ENCODE data around the gene RASA3. TPM values are rescaled to one million over a fixed set of nuclear protein-coding genes. Genes with fewer than 3 reads are reported as not detected.

Gene RASA3
- polyA plus RNA-seq, 4 donors, result 13.5 to 14.5 (median 14.2) TPM

- no peak for DNase-seq (ENCODE audit: low read depth in 4 of 4, low spot score in 3 of 4)
Measured at GRCh38 chr13:114041493-114041892, 90.9 kb downstream of the RASA3 start.

DNA sequence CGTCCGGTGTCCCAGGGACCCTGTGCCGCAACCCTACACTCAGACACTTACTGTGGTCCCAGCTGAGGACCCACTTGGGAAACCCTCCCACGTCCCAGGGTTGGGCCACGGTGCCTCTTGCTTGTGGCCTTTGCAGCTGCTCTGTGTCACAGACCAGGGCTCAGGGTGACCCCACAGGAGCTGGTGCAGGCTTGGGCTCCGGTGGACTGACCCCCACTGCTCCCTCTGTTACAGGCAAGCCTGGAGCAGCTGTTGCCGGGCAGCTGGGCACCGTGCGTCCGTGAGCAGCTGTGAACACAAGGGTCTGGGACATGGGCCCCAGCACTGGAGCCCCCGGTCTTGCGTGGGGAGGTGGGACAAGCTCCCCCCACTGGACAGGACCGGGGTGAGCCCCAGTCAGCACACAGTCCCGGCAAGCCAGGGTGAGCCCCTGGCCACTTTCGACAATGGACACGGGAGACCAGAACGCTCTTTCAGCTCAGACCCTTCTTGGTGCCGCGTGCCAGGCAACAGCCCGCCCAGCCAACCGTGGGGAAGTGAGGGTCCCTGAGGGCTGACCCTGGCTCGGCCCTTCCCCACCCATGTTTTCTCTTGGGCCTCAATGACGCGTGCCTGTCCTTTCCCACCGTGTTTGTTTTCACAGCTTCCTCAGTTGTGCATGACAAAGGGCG, 92.8 kb downstream of the RASA3 start:
- DNase-seq (ENCODE audit: low read depth in 4 of 4, low spot score in 3 of 4), result no peak

DNA sequence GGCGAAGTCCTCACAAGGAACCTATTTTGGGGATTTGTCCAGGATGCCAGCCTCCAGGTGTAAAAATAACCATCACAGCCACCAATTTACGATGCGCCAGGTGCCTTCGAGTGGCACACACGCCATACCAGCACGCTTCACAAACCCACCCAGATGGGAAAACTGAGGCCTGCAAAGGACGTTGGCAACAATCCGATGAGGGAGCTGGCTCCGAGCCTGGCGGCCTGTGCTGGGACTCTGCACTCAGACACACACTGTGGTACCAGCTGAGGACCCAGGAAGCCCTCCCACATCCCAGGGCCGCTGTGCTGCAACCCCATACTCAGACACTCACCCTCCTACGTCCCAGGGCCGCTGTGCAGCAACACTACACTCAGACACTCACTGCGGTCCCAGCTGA, 93.5 kb downstream of the RASA3 start:
- DNase-seq (ENCODE audit: low read depth in 4 of 4, low spot score in 3 of 4), result no peak

DNA sequence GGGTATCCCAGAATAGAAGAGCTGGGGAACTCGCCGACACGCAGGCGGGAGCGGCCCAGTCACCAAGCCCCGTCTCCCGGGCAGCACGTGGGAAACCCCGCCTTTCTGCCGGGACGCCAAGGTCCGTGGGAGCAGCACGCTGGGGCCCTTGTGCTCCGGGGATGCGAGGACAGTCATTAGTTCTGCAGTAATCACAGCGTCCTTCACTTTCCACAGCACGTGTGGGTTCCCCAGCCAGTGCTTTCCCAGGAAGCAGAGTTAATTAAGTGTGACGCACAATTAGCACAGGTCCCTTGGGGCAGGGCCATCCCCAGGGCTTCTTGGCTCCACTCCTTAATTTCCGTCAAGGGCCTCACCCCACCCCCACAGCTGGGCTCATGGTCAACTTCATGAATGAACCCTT, 94.2 kb downstream of the RASA3 start:
- DNase-seq (ENCODE audit: low read depth in 4 of 4, low spot score in 3 of 4), result no peak

GRCh38 chr13:114037674-114038073, 94.7 kb downstream of the RASA3 start:
- DNase-seq (ENCODE audit: low read depth in 4 of 4, low spot score in 3 of 4), result no peak

DNA sequence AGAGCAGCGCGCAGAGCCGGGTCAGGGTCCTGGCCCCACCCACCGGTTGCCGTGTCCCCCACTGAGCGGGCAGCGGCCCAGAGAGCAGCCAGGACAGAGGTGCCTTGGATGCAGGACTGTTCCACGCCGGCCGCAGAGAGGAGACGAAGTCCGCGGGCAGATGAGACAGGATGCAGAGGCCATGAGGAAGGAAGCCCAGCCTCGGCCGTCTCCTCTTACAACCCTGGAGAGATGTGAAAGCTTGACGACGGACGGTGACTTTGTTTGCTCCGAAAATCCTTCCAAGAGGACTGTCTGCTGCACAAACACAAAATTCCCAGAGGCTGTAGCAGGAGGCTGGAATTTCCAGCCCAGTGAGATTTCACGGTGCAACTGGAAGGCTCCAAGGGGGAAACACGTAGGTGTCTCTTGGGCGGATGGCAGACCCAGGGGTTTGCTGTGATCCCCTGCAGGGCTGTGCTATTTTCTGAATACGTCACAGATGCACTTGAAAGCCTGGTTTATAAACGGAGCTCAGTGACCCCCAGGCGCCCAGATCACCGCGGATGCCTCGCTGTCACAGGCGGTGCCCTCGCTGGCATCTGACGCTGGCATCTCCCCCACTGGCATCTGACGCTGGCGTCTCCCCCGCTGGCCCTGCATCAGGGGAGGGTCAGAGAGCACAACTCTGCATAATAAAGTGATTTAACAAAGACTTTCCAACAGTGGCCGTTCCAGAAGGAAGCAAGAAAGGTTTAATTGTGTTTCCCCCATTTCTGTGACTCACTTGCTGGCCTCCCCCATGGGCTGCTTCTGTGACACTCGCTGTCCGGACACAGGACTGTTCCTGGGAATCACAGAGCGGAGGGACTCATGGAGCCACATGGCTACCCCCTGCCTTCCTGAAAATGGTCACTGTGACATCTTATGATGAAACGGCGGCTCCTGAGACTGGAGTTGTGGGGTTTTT, 96.6 kb downstream of the RASA3 start:
- DNase-seq (ENCODE audit: low read depth in 4 of 4, low spot score in 3 of 4), result no peak

- no peak for DNase-seq (ENCODE audit: low read depth in 4 of 4, low spot score in 3 of 4)
Measured at GRCh38 chr13:114035186-114035582, 97.2 kb downstream of the RASA3 start.

DNA sequence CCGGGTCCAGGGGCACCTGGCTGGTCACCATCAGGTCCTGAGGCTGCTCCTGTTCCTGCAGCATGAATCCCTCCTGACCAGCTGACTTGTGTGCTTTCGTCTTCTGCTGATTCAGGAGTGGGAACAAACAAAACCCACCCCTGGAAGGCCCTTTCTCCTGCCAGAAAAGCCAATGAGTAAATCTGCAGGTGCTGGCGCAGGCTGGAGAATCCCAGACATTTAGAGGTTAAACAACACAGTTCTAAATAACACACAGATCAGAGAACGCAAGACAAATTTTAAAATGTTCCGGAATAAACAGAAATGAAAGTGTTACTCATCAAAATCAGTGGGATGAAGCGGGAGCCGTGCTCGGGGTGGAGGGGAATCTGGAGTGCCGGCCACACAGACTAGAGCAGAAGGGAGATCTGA, 97.9 kb downstream of the RASA3 start:
- DNase-seq (ENCODE audit: low read depth in 4 of 4, low spot score in 3 of 4), result no peak

- DNase-seq (ENCODE audit: low read depth in 4 of 4, low spot score in 3 of 4), result no peak
Measured at GRCh38 chr13:114033541-114034315, 98.7 kb downstream of the RASA3 start.

DNA sequence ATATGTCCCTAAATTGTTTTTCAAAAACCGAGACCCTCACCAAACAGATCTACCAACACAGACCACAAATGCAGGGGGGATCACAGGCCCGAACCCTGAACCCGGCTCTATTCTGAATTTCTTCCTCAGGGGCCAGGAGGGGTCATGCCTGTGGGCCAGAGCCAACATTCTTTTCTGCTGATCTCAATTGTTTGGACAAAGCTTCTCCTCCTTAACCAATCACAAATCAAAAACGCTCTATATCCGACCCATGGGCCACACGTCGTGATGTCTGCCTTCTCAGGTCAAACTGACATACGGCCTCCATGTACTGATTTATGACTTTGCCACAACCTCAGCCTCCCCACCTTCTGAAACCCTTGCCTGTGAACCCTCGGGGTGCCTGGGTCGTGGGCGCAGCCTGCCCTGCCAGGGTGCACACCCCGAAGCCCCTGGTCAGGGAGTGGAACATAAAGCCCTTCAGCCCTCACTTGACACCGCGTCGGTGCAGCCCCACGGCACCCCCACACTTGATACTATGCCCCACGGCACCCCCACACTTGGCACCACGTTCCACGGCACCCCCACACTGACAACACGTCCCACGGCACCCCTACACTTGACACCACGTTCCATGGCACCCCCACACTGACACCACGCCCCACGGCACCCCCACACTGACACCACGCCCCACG, 100.2 kb downstream of the RASA3 start:
- DNase-seq (ENCODE audit: low read depth in 4 of 4, low spot score in 3 of 4), result no peak

DNA sequence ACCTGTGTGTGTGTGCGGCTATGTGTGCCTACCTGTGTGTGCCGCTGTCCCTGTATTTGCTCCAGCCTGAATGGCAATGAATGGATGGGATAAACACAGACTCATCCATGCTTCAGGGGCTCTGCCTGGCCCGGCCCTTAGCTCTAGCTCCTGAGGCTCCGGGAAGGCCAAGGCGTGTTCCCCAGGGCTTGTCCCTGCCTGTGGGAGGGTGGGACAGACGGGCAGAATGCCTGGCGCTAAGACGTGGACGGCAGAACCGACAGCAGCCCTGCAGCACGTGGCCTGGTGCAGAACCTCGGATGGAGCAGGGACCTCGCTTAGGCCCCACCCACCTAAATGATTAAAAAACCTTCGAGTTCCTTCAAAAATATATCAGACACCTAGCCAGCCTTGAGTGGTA, 100.8 kb downstream of the RASA3 start:
- DNase-seq (ENCODE audit: low read depth in 4 of 4, low spot score in 3 of 4), result no peak

- DNase-seq (ENCODE audit: low read depth in 4 of 4, low spot score in 3 of 4), result no peak
Measured at GRCh38 chr13:114030666-114031610, 101.5 kb downstream of the RASA3 start.

GRCh38 chr13:114029866-114030625, 102.4 kb downstream of the RASA3 start:
- no peak for DNase-seq (ENCODE audit: low read depth in 4 of 4, low spot score in 3 of 4)

DNA sequence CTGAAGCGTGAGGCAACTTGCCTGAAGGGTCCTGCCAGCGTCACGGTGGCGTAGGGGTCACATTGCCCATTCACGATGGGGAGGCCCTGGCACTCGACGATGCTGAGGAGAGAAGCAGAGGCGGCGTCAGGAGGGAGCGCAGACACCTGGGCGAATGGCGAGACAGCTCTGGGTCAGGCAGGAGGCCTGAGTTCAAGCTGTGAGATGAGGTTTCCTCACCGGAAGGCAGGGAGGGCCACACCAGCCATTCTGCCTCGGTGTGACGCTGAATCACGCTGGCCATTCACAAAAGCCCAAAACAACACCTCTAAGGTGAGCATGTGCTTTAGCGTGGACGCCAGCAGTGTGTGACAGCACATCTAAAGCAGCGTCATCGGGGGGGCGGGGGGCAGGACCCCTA, 104.6 kb downstream of the RASA3 start:
- no peak for DNase-seq (ENCODE audit: low read depth in 4 of 4, low spot score in 3 of 4)

DNA sequence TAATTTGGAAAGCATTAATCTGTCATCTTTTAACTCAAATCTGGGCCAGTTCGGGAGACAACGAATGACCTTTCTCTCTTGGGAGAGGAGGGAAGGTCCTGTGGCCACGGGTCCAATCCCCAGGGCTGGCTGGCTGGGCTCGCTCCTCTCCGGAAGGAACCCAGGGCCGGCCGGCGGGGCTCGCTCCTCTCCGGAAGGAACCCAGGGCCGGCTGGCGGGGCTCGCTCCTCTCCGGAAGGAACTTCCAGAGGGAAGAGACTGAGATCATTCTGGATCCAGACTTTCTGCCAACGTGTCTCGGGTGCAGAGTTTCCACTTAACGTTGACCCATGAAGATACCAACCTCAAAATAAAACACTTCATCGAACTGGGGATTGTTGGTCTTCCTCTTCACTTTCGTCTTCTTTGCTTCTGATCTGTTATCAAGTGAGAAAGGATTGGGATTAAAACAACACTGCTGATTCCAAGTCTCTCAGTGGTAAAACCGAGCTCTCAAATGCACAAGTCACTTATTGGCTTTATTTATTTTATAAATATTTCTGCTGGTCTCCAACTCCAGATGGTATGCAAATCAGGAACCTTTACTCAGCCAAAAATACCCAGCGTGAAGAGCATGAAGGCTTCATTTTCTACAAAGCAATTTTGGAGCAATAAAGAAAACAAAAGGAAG, 105.2 kb downstream of the RASA3 start:
- no peak for DNase-seq (ENCODE audit: low read depth in 4 of 4, low spot score in 3 of 4)

DNA sequence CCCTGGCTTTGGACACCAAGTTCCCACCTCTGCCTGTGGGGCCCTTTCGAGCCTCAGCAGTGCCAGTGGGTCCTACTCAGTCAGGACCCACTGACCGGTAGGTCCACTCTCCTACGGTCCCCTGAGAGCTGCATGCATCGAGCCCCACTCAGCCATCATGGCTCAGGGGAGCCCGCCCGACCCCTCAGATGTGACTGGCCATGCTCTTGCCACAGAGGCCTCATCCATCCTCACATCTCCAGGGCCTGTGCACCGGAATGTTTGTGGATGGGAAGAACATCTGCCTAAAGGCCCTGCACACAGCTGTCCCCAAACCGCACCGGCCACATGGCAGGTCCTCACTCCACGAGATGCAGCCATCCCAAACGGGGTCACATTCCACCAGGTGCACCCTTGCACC, 105.9 kb downstream of the RASA3 start:
- no peak for DNase-seq (ENCODE audit: low read depth in 4 of 4, low spot score in 3 of 4)

GRCh38 chr13:114025714-114026431, 106.5 kb downstream of the RASA3 start:
- no peak for DNase-seq (ENCODE audit: low read depth in 4 of 4, low spot score in 3 of 4)

DNA sequence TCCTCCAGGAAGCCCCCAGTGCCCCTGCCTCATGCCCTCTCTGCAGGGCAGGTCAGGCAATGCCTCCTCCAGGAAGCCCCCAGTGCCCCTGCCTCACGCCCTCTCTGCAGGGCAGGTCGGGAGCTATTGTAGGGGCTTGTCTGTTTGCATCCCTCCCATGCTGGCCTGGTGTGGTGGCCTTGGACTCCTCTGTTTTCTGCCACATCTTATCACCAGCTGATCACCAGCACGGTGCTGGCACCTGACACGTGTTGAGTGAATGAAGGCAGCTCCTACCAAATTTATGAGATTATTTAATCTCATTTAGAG, 107.1 kb downstream of the RASA3 start:
- no peak for DNase-seq (ENCODE audit: low read depth in 4 of 4, low spot score in 3 of 4)
